CD4-positive, alpha-beta T cell (primary cell): Measurements from ENCODE around the gene TUBB1. TPM values are rescaled to one million over a fixed set of nuclear protein-coding genes. Genes with fewer than 3 reads are reported as not detected.

ENCODE experiments used
- ATAC-seq: fragments of 200-7000 bp; cut with Tn5 transposase; one replicate; pipeline ENCODE4 v1.10.0; 2022; ENCODE audit warnings: mild to moderate bottlenecking; ENCODE audit not compliant: poor library complexity
- CTCF ChIA-PET: fragments of 350-600 bp; sonication (Branson Sonifier 250); formaldehyde crosslinking; loops from one replicate; lab custom pipeline; 2021; ENCODE audit warnings: antibody characterized with exemption, inconsistent platforms; lab: Charles Lee
- POLR2A ChIA-PET: fragments of 350-600 bp; sonication (Branson Sonifier 250); formaldehyde crosslinking; loops from one replicate; lab custom pipeline; 2021; ENCODE audit warnings: antibody characterized with exemption, inconsistent platforms; lab: Charles Lee
- DNase-seq, 14 experiments: peaks; one replicate each; pipeline ENCODE4 v3.0.0-alpha.2; 2013 to 2020; ENCODE audit warnings: mixed read lengths in 2 of 14
- H3K27ac ChIP-seq, 2 donors: one replicate each; pipeline versions ENCODE4 v1.5.1 to v1.7.0; 2013; ENCODE audit warnings: low read length in 2 of 2, low read depth in 1 of 2, mild to moderate bottlenecking in 1 of 2
- H3K27me3 ChIP-seq, 2 experiments: 1 replicate in 1 of 2; 2 replicates in 1 of 2; pipeline versions ENCODE4 v1.6.1 to v1.7.0; 2013; ENCODE audit warnings: low read length in 2 of 2, control low read depth in 1 of 2, mild to moderate bottlenecking in 1 of 2, moderate library complexity in 1 of 2; ENCODE audit not compliant: insufficient read depth in 2 of 2, control insufficient read depth in 1 of 2
- H3K36me3 ChIP-seq: one replicate; pipeline ENCODE4 v1.6.1; 2013; ENCODE audit warnings: low read length, control low read depth; ENCODE audit not compliant: insufficient read depth
- H3K4me1 ChIP-seq: one replicate; pipeline ENCODE4 v1.6.1; 2013; ENCODE audit warnings: low read length, control low read depth; ENCODE audit not compliant: insufficient read depth
- H3K4me3 ChIP-seq: one replicate; pipeline ENCODE4 v1.5.1; 2013; ENCODE audit warnings: mild to moderate bottlenecking, low read length, moderate library complexity
- H3K9me3 ChIP-seq, 2 experiments: 1 replicate in 1 of 2; 2 replicates in 1 of 2; pipeline versions ENCODE4 v1.6.1 to v1.7.0; 2013; ENCODE audit warnings: low read length in 2 of 2, mild to moderate bottlenecking in 2 of 2, control low read depth in 1 of 2, moderate library complexity in 1 of 2; ENCODE audit not compliant: control insufficient read depth in 1 of 2, insufficient read depth in 1 of 2
- H3K27ac Mint-ChIP-seq: one replicate; pipeline ENCODE4 v1.8.0; 2020; ENCODE audit warnings: mixed read lengths
- H3K27me3 Mint-ChIP-seq: one replicate; pipeline ENCODE4 v1.8.0; 2021; ENCODE audit warnings: mixed read lengths
- H3K36me3 Mint-ChIP-seq: one replicate; pipeline ENCODE4 v1.8.0; 2021; ENCODE audit warnings: low read depth, mixed read lengths
- H3K4me1 Mint-ChIP-seq: one replicate; pipeline ENCODE4 v1.8.0; 2021; ENCODE audit warnings: low read depth, mixed read lengths
- H3K4me3 Mint-ChIP-seq: one replicate; pipeline ENCODE4 v1.8.0; 2020; ENCODE audit warnings: mild to moderate bottlenecking, mixed read lengths
- H3K9me3 Mint-ChIP-seq: one replicate; pipeline ENCODE4 v1.8.0; 2020; ENCODE audit warnings: mixed read lengths
- CTCF ChIP-seq: fragments of 200-600 bp; IDR thresholded peaks from one replicate; pipeline ENCODE4 v1.8.0; 2022; ENCODE audit warnings: antibody characterized with exemption, mild to moderate bottlenecking
- intact Hi-C, 2 experiments: fragments of 100-400 bp; cut with DNase I in 1 of 2; cut with micrococcal nuclease in 1 of 2; formaldehyde crosslinking; loops; one replicate each; pipeline versions ENCODE4 v1.15.1 to v1.9.0; 2023 to 2025; cut with DNase I, micrococcal nuclease
- total RNA-seq, 174 experiments: library from RNA in 2 of 174; stranded (reverse) in 2 of 174; gene quantifications; one replicate each; pipeline ENCODE4 v1.2.3 and lab custom pipeline; 2021 to 2026

The TUBB1 gene
- total RNA-seq, 2 experiments from 2014 or later, result 0.11 to 0.17 TPM

GRCh38 chr20:59006167-59006863 is 12.9 kb upstream of the TUBB1 start:
- no peaks in the 10 kb centered on the region for H3K9me3 ChIP-seq
- ChIA-PET POLR2A (interaction anchor here (2.3 kb wide), 1 partner anchor 25 kb away, joined by 17 read pairs; the partner anchor contains the start of gene ATP5F1E), CTCF (no interaction called here)
- Mint-ChIP-seq H3K27ac (peak overlapping the region; percentile 76), H3K9me3 (no peaks in the 10 kb centered on the region), H3K36me3 (peaks cover 5% of the 10 kb centered on the region), H3K4me3 (peak overlapping the region; percentile 86), H3K4me1 (peaks cover 42% of the 10 kb centered on the region), H3K27me3 (no peaks in the 10 kb centered on the region)
- intact Hi-C loops, result no loop called here
- ATAC-seq (peak; percentile 8), DNase-seq (peak in 1 of 14 experiments; percentile 22)
- H3K27me3 ChIP-seq, result no peaks in the 10 kb centered on the region
- TF ChIP-seq CTCF, result no peak
- H3K4me1 ChIP-seq, result peaks cover 45% of the 10 kb centered on the region
- peak overlapping the region; percentile 72 for H3K4me3 ChIP-seq
- no peaks in the 10 kb centered on the region for H3K36me3 ChIP-seq
- H3K27ac ChIP-seq, result peak overlapping the region in 1 of 2 donors; percentile 48

- H3K9me3 Mint-ChIP-seq, result no peaks in the 10 kb centered on the region
- H3K36me3 Mint-ChIP-seq, result no peaks in the 10 kb centered on the region
- peaks cover 42% of the 10 kb centered on the region for H3K4me1 Mint-ChIP-seq
- no peaks in the 10 kb centered on the region for H3K9me3 ChIP-seq
- H3K4me1 ChIP-seq, result peaks cover 45% of the 10 kb centered on the region
- peak within 1 kb of the TSS; percentile 78 for H3K27ac Mint-ChIP-seq
- ATAC-seq, result peak; percentile 55
- H3K27me3 ChIP-seq, result no peaks in the 10 kb centered on the region
- no peaks in the 10 kb centered on the region for H3K27me3 Mint-ChIP-seq
- ChIA-PET CTCF (no interaction called here), POLR2A (interaction anchor here (2.3 kb wide), 1 partner anchor 25 kb away, joined by 17 read pairs; the partner anchor contains the start of gene ATP5F1E)
- H3K36me3 ChIP-seq, result no peaks in the 10 kb centered on the region
- TF ChIP-seq CTCF, result no peak
- peak within 1 kb of the TSS; percentile 72 for H3K4me3 ChIP-seq
- peak in 10 of 14 experiments; percentile 14 to 73 (median 36) for DNase-seq
- intact Hi-C loops, result no loop called here
- H3K27ac ChIP-seq, result peak within 1 kb of the TSS in 1 of 2 donors; percentile 48
- peak within 1 kb of the TSS; percentile 88 for H3K4me3 Mint-ChIP-seq
Observed at GRCh38 chr20:59006864-59007664, 12.2 kb upstream of the TUBB1 start, which contains the start of gene CTSZ. CTSZ (minus strand) TSS chr20:59007254; CDS start chr20:59007128, 126 bp downstream.

GRCh38 chr20:59007665-59008511 is 11.3 kb upstream of the TUBB1 start:
- intact Hi-C loops, result loop anchor here in 1 of 2 experiments (2.0 kb wide), 1 partner anchor 23 kb away; no protein-coding TSS in a partner anchor
- ATAC-seq (no peak), DNase-seq (peak in 3 of 14 experiments; percentile 24 to 80 (median 69))
- Histone ChIP-seq H3K4me1 (peaks cover 45% of the 10 kb centered on the region), H3K27ac (no peak overlapping the region), H3K27me3 (no peaks in the 10 kb centered on the region), H3K9me3 (no peaks in the 10 kb centered on the region), H3K4me3 (peak overlapping the region; percentile 45), H3K36me3 (no peaks in the 10 kb centered on the region)
- peak overlapping the region; percentile 88 for H3K4me3 Mint-ChIP-seq
- peak overlapping the region; percentile 78 for H3K27ac Mint-ChIP-seq
- H3K27me3 Mint-ChIP-seq, result no peaks in the 10 kb centered on the region
- H3K4me1 Mint-ChIP-seq, result peaks cover 39% of the 10 kb centered on the region
- H3K9me3 Mint-ChIP-seq, result no peaks in the 10 kb centered on the region
- no peak for TF ChIP-seq CTCF
- no peaks in the 10 kb centered on the region for H3K36me3 Mint-ChIP-seq
- POLR2A ChIA-PET, result interaction anchor here (1.0 to 1.2 kb wide), 2 partner anchors 24 to 103 kb away, joined by 3 to 4 read pairs; partner anchors contain the start of gene ATP5F1E
- CTCF ChIA-PET, result no interaction called here
